K562 (cell line): ENCODE results near the gene VPS18. TPM values are rescaled to one million over a fixed set of nuclear protein-coding genes. Genes with fewer than 3 reads are reported as not detected.

ENCODE experiments used
- ATAC-seq: fragments of 200-7000 bp; cut with Tn5 transposase; 3 replicates; pipeline ENCODE4 v1.9.1; 2020; ENCODE audit warnings: moderate library complexity
- BruUV-seq: library from RNA; stranded (reverse); fragments of 400-500 nt; replicated peaks from 2 replicates; lab custom pipeline; 2021; lab: Mats Ljungman, UMichigan
- CTCF ChIA-PET: fragments of 300-600 bp; formaldehyde crosslinking; extraction: SDS; loops from one replicate; lab custom pipeline; 2021; ENCODE audit warnings: low intra/inter-chr PET ratio; lab: Yijun Ruan, JAX
- POLR2A ChIA-PET: fragments of 300-600, 350-650 bp; sonication (Branson Sonifier 250); formaldehyde crosslinking; extraction: SDS; loops from one replicate; lab custom pipeline; 2021; ENCODE audit warnings: antibody characterized with exemption, inconsistent platforms; lab: Yijun Ruan, JAX
- DNase-seq, 4 experiments: peaks; one replicate each; pipeline versions ENCODE4 v3.0.0 to v3.0.0-alpha.2; 2011 to 2018; ENCODE audit warnings: low spot score in 3 of 4, mixed read lengths in 3 of 4; ENCODE audit errors: extremely low read depth in 1 of 4
- FAIRE-seq: peaks from 2 replicates; lab custom pipeline; 2011; peaks lifted over from hg19 to GRCh38; lab: Jason Lieb, UNC
- H2AFZ ChIP-seq: 2 replicates; pipeline ENCODE4 v1.6.0; 2011; ENCODE audit warnings: low read depth, low read length, control low read depth, inconsistent platforms
- H3K27ac ChIP-seq: fragments of 200-600 bp; 3 replicates; pipeline ENCODE4 v1.8.0; 2011; ENCODE audit warnings: low read depth, mild to moderate bottlenecking, control low read depth, inconsistent platforms, low read length, moderate library complexity, mixed read lengths; ENCODE audit errors: extremely low read depth
- H3K27me3 ChIP-seq, 2 experiments: fragments of 300-600 bp in 1 of 2; 2 replicates in 1 of 2; 3 replicates in 1 of 2; pipeline versions ENCODE4 v1.6.0 to v1.8.0; 2011; ENCODE audit warnings: inconsistent platforms in 2 of 2, low read length in 2 of 2, mild to moderate bottlenecking in 1 of 2, mixed read lengths in 1 of 2, moderate library complexity in 1 of 2; ENCODE audit not compliant: control insufficient read depth in 2 of 2, insufficient read depth in 2 of 2
- H3K36me3 ChIP-seq: fragments of 300-600 bp; 3 replicates; pipeline ENCODE4 v1.8.0; 2011; ENCODE audit warnings: mild to moderate bottlenecking, low read length, inconsistent platforms; ENCODE audit not compliant: control insufficient read depth, insufficient read depth
- H3K4me1 ChIP-seq, 2 experiments: fragments of 200-600 bp in 1 of 2; replicated peaks in 1 of 2; 2 replicates in 1 of 2; 3 replicates in 1 of 2; pipeline versions ENCODE4 v1.5.1 to v1.8.0; 2011; ENCODE audit warnings: inconsistent platforms in 2 of 2, low read length in 2 of 2, mild to moderate bottlenecking in 1 of 2, mixed read lengths in 1 of 2, moderate library complexity in 1 of 2; ENCODE audit not compliant: control insufficient read depth in 2 of 2, insufficient read depth in 2 of 2
- H3K4me2 ChIP-seq: 2 replicates; pipeline ENCODE4 v1.6.1; 2011; ENCODE audit warnings: low read length, control low read depth, inconsistent platforms, mixed read lengths; ENCODE audit not compliant: insufficient read depth
- H3K4me3 ChIP-seq: fragments of 200-600 bp; sonication (generic), shearing (Covaris generic); 2 replicates; pipeline ENCODE4 v1.5.1; 2016; ENCODE audit warnings: control low read depth, inconsistent platforms
- H3K79me2 ChIP-seq: fragments of 200-600 bp; 3 replicates; pipeline ENCODE4 v1.8.0; 2011; ENCODE audit warnings: low read length, inconsistent platforms; ENCODE audit not compliant: control insufficient read depth, insufficient read depth
- H3K9ac ChIP-seq, 2 experiments: 2 replicates each; pipeline versions ENCODE4 v1.6.0 to v1.6.1; 2011; ENCODE audit warnings: low read depth in 2 of 2, low read length in 2 of 2, control low read depth in 1 of 2, inconsistent platforms in 1 of 2, mild to moderate bottlenecking in 1 of 2, mixed read lengths in 1 of 2; ENCODE audit not compliant: insufficient read depth in 1 of 2
- H3K9me1 ChIP-seq: one replicate; pipeline ENCODE4 v1.6.0; 2011; ENCODE audit warnings: inconsistent platforms, mild to moderate bottlenecking, low read length, moderate library complexity; ENCODE audit not compliant: control insufficient read depth, insufficient read depth
- H3K9me3 ChIP-seq: replicated peaks from 2 replicates; pipeline ENCODE4 v1.5.1; 2011; ENCODE audit warnings: low read depth, low read length, inconsistent platforms; ENCODE audit not compliant: control insufficient read depth, insufficient read depth
- H4K20me1 ChIP-seq: replicated peaks from 2 replicates; pipeline ENCODE4 v1.6.1; 2011; ENCODE audit warnings: low read length, inconsistent platforms, mixed read lengths; ENCODE audit not compliant: control insufficient read depth, insufficient read depth
- BRD4 ChIP-seq: fragments of 200-600 bp; sonication (generic); IDR thresholded peaks from 2 replicates; pipeline ENCODE4 v1.6.1; 2017; ENCODE audit warnings: inconsistent platforms
- L3MBTL2 ChIP-seq: fragments of 450-650 bp; IDR thresholded peaks from 2 replicates; pipeline ENCODE4 v1.6.1; 2016; ENCODE audit warnings: mild to moderate bottlenecking, moderate library complexity
- MGA ChIP-seq: fragments of 450-650 bp; IDR thresholded peaks from 2 replicates; pipeline ENCODE4 v1.6.1; 2016; ENCODE audit warnings: mild to moderate bottlenecking, moderate library complexity
- ZNF121 ChIP-seq: sonication (generic); formaldehyde crosslinking; conservative IDR thresholded peaks from 2 replicates; pipeline ENCODE4 v1.8.0; 2022; ENCODE audit warnings: missing genetic modification reagents
- WGBS: fragments of 100-300 bp; shearing (Covaris generic); methylation state at CpG from one replicate; pipeline ENCODE4 v1.1.6; 2016; ENCODE audit warnings: low coverage, mixed read lengths; ENCODE audit not compliant: insufficient coverage; ENCODE audit errors: missing lambda C conversion rate; 5-methylcytosine and 5-hydroxymethylcytosine counted together
- in situ Hi-C: fragments of 300-500 bp; cut with MboI; formaldehyde crosslinking; loops from 4 replicates; pipeline ENCODE4 v1.15.0; 2018; ENCODE audit warnings: inconsistent platforms, mixed read lengths
- intact Hi-C: fragments of 100-400 bp; cut with micrococcal nuclease; formaldehyde crosslinking; loops from 2 replicates; pipeline ENCODE4 v1.14.2; 2022
- polyA plus RNA-seq, 8 experiments: library from polyadenylated mRNA; depleted of rRNA in 4 of 8; stranded (reverse) in 5 of 8; unstranded in 3 of 8; fragments of >200 nt; fragmentation: Nextera tagmentation in 2 of 8; fragmentation: Illumina TruSeq in 1 of 8; extraction: Ambion mirVana in 2 of 8; extraction: Trizol in 1 of 8; gene quantifications; 2 replicates each; pipeline versions ENCODE4 v1.2.1 to v1.2.3, GENCODE V29; 2011 to 2014; ENCODE audit warnings: inconsistent platforms in 1 of 8, missing spikeins in 1 of 8
- total RNA-seq, 7 experiments: library from RNA; depleted of rRNA in 6 of 7; stranded (reverse); fragments of >200 nt in 6 of 7; fragmentation: Illumina TruSeq in 2 of 7; extraction: Trizol in 2 of 7; gene quantifications; 2 replicates each; pipeline versions ENCODE4 v1.2.1 to v1.2.3, GENCODE V29; 2011 to 2021; ENCODE audit warnings: low replicate concordance in 1 of 7
- TF ChIP-seq, protein P1 (sequence below): fragments of 250-450 bp; sonication (Bioruptor Pico); IDR thresholded peaks from 2 replicates; pipeline ENCODE4 v1.4.0; 2020

The VPS18 gene
- total and polyA plus RNA-seq, 9 of the 15 experiments (the other 6 are each of a cell fraction or from before 2014, with no cell fraction given): 0.73 to 19.9 (median 8.5) TPM

DNA sequence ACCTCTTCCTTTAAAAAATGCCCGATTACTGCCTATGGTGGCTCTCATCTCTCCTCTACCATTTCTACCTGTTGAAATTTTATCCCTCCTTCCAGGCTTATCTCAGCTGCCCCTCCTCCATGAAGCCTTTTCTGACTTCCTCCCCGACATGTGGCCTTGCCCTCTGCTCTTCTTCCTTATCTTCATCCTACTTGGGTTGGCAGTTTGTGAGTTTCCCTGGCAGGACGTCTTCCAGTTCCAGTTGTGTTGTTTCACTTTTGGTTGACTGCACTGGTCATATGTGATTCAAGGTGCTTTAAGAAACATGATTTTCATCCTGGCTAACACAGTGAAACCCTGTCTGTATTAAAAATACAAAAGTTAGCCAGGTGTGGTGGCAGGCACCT, 39.3 kb downstream of the VPS18 start:
- intact Hi-C loops: no loop called here
- in situ Hi-C loops: no loop called here
- no TSS peak for BruUV-seq
- Histone ChIP-seq H3K4me1 (peaks cover 10 to 45% of the 10 kb centered on the region in 2 experiments), H3K79me2 (no peaks in the 10 kb centered on the region), H3K4me2 (no peak overlapping the region), H3K36me3 (no peaks in the 10 kb centered on the region), H3K9me1 (peaks cover 3% of the 10 kb centered on the region), H3K9me3 (no peaks in the 10 kb centered on the region), H4K20me1 (no peaks in the 10 kb centered on the region), H3K27me3 (peaks cover 0 to 7% of the 10 kb centered on the region in 2 experiments; a peak in 1 of 5 replicates), H2AFZ (0 out of 2 replicates have a peak overlapping the region, but pooled peaks have one; percentile 14), H3K27ac (no peak overlapping the region), H3K4me3 (no peak overlapping the region), H3K9ac (no peak overlapping the region)
- ATAC-seq (no peak), DNase-seq (no peak), FAIRE-seq (no peak)
- WGBS: 7% methylated on average over 3 of the region's 3 CpGs
- CTCF ChIA-PET: no interaction called here
- POLR2A ChIA-PET: interaction anchor here (0.6 kb wide), 1 partner anchor 29 kb away, joined by 3 read pairs; no protein-coding TSS in a partner anchor
- TF ChIP-seq ZNF121 (CRISPR knock-in tag) (no peak), MGA (no peak), L3MBTL2 (no peak), BRD4 (no peak)
- TF ChIP-seq, protein P1, sequence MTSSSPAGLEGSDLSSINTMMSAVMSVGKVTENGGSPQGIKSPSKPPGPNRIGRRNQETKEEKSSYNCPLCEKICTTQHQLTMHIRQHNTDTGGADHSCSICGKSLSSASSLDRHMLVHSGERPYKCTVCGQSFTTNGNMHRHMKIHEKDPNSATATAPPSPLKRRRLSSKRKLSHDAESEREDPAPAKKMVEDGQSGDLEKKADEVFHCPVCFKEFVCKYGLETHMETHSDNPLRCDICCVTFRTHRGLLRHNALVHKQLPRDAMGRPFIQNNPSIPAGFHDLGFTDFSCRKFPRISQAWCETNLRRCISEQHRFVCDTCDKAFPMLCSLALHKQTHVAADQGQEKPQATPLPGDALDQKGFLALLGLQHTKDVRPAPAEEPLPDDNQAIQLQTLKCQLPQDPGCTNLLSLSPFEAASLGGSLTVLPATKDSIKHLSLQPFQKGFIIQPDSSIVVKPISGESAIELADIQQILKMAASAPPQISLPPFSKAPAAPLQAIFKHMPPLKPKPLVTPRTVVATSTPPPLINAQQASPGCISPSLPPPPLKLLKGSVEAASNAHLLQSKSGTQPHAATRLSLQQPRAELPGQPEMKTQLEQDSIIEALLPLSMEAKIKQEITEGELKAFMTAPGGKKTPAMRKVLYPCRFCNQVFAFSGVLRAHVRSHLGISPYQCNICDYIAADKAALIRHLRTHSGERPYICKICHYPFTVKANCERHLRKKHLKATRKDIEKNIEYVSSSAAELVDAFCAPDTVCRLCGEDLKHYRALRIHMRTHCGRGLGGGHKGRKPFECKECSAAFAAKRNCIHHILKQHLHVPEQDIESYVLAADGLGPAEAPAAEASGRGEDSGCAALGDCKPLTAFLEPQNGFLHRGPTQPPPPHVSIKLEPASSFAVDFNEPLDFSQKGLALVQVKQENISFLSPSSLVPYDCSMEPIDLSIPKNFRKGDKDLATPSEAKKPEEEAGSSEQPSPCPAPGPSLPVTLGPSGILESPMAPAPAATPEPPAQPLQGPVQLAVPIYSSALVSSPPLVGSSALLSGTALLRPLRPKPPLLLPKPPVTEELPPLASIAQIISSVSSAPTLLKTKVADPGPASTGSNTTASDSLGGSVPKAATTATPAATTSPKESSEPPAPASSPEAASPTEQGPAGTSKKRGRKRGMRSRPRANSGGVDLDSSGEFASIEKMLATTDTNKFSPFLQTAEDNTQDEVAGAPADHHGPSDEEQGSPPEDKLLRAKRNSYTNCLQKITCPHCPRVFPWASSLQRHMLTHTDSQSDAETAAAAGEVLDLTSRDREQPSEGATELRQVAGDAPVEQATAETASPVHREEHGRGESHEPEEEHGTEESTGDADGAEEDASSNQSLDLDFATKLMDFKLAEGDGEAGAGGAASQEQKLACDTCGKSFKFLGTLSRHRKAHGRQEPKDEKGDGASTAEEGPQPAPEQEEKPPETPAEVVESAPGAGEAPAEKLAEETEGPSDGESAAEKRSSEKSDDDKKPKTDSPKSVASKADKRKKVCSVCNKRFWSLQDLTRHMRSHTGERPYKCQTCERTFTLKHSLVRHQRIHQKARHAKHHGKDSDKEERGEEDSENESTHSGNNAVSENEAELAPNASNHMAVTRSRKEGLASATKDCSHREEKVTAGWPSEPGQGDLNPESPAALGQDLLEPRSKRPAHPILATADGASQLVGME (CRISPR knock-in tag): no peak
